AG08395 (cell line): ENCODE results near the gene UBE2D2.

ENCODE experiments used
- DNase-seq: peaks from one replicate; pipeline ENCODE4 v3.0.0; 2012; ENCODE audit warnings: mixed read lengths, low spot score

Gene UBE2D2

DNA sequence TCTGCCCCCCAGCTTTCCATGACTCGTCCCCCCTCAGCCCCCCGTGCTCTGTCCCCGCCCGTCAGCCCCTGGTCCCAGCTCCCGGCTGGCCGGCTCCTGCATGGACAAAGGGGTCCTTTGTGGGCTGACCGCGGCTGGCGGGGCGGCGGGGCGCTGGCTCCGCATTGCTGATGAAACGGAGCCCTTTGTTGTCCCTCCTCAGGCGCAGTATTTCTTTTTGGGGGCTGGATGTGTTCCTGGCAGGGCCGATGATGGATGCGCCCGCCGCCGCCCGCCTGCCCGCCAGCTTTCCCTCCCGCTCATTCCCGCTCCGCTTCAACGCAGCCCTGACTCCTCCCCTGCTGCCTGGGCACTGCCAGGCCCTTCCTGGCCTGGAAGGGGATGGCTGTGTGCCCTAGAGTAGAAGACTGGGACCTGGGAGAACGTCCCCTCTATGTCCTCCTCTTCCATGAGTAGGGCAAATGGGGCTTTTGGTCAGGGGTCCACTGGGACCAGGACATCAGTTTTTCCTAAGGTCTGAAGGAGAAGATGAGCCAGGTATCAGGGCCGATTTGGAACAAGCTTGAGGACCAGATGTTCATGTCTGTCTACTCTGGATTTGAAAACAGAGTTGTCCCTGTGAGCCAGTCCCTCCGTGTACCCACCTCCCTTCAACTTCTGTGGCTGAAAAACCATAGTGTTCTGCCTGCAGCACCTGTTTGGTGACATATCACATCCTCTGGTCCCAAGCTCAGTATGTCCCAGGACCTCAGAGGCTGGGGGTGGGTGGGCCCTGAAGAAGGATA, 116.0 kb downstream of the UBE2D2 start:
- DNase-seq, result no peak
